Hematopoietic multipotent progenitor cell treated with erythropoietin and hydrocortisone succinate and interleukin-3 and kit ligand, for 8 days (in vitro differentiated cells): ENCODE results near the gene DDX27.

Experiments
- DNase-seq: peaks from one replicate; pipeline ENCODE4 v3.0.0-alpha.2; 2015

The DDX27 gene

DNA sequence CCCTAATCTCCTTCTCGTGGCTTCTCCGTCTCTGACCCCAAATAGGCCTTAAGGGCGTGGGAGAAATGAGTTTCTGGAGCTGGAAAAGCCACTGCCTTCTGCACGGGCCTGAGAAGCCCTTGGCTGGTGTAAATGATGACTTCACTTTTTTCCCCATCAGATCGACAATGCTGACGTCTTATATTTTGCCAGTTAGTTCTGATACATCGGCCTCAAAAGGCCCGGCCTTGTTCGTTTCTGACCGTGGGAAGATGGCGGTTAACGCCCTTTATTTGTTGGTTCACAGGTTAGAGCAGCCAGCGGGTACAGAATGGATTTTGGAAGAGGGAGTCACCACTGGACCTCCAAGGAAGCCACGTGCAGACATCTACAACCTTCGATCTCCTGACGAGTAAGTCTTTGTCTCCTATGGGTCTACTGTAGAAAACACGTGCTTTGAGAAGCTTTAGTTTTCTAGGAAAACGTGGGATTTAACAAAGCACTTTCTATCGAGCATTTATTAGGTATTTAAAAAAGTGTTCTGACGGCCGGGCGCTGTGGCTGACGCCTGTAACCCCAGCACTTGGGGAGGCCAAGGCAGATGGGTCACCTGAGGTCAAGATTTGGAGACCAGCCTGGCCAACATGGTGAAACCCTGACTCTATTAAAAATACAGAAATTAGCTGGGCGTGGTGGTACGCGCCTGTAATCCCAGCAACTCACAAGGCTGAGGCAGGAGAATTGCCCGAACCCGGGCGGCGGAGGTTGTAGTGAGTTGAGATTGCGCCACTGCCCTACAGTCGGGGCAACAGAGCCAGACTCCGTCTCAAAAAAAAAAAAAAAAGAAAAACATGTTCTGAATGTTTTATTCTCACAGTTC is 59.8 kb downstream of the DDX27 start:
- peak; percentile 61 for DNase-seq

DNA sequence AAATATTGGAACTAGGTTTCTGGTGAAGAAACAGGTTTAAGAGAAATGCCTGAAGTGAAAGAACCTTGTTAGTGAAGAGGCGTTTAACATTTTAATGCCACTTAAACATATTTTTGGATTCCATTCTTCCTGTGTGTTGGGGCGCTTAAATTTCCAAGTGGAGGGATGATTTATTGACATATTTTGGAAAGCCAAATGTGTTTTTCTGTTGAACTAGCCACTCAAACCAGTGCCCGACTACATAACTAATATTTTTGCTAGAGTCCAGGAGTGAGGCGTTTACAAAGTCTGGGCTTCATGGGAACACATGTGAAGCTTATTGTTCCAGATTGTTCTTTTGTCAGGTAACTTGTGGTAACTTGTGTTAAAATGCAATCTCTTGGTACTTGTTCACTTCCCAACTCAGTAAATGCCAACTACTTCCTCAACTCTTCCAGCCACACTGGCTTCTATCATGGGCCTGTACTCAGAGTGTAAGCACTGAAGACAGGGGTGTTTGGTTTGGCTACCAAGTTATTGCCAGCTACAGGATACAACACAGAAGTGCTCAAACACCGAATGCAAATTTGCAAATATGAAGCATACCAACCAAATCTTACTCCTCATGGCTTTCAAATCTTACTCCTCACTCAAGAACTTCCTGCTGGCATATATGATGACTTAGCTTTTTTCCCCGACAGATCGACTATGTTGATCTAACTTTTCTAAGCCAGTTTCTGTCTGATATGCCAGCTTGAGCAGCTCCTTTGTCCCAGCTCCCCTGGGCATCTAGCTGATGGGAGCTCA is 60.7 kb downstream of the DDX27 start:
- peak; percentile 62 for DNase-seq

DNA sequence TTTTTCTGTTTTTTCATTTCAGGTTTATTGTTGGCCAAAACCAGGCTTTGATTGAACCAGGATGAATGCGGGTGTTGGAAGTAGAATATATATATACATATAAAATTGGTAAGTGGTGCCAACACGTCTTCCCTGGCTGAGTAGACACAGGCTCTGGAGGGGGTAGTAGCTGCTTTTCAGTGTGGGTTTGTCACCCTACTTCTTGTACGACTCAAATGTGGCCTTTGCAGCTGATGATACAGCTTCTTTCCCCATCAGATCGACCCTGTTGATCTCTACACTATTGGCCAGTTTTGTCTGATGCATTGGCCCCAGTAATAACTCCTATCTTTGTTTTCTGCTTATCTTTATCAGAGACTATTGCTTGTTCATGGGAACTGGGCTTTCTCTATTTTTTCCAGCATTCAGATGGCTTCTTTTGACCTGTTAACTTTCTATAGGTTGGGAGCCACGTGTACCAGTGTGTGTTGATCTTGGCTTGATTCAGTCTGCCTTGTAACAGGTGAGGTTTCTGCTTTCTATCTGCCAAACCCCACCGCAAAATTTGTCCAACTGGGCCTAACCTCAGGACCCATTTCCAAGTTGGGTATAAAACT is 61.3 kb downstream of the DDX27 start:
- DNase-seq: peak; percentile 51

DNA sequence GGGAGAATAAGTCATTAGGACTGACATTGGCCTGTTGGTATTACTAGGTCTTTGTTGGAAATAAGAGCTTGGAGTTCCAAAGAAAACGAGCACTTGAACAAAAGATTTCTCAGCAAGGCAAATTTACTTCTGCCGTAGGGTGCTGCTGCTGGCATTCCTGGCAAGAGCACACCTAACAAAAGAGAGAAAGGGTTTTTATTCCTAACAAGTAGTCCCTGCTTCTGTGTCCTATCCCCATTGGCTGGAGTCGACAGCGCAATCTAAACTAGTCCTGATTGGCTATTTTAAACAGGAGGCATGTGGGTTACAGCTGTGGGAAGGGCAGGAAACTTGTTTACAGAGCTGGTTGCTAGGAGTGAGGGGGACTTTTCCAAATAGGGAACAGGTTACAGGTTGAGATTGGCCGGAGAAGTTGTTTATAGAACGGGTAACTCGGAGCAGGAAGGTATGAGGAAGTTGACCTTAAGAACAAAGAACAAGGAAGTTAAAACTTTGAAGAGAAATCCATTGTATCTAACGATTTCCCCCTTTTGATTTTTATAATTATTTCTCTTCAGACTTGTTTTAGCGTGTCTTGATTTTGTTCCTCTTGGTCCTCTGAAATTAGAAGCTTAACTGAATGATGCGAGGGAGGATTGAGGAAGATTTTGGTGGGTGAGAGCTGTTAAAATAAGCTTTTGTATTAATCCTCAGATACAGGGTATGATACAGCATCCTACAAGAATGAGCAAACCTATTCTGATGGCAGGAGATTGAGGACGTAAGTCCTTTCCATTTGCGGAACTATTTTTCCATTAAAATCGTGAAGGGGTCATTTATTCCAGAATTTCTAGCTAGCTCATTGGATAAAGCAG is 62.1 kb downstream of the DDX27 start:
- peak; percentile 52 for DNase-seq

DNA sequence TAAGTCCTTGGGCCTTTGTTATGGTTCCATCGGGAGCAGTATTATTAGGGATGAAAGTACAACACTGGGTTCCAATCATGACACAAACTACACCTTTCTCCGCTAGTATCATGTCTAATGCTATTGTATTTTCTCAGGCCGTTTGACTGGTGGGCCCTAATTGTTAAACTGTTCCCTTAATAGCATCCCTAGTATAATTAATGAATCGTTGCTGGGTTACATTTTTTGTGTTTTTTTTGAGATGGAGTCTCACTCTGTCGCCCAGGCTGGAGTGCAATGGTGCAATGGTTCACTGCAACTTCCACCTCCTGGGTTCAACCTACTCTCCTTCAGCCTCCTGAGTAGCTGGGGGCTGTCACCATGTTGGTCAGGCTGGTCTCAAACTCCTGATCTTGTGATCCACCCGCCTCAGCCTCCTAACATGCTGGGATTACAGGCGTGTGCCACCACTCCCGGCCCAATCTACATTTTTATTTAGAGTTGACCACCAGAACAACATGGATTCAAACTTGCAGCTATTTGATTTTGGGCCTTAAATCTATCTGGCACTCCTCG is 62.8 kb downstream of the DDX27 start:
- no peak for DNase-seq

DNA sequence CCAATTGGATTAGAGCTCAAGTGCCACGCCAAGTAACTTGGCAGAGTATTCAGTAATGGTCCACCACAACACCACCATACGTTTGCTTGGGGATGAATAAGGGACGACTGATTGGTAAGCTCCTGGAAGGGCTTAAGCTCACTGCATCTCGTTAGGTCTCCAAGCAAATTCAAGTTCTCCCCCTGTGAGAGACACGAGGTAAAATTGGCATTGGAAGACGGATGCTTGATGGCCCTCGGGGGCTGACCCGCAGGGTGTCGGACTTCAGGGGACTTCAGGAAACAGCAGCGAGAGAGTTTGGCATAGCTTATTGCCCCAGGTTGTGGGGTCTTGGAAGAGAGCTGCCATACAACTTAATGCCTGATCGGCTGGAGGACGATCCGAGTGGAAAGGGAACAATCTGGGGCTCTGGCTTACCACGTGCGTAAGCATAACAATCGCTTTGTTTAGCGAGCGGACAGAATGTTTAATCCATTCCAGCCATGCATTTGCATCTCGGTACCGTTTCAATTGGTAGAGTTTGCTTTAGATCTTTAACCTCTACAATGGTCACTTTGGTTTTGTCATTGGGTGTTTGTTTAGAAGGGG is 63.5 kb downstream of the DDX27 start:
- peak; percentile 19 for DNase-seq

DNA sequence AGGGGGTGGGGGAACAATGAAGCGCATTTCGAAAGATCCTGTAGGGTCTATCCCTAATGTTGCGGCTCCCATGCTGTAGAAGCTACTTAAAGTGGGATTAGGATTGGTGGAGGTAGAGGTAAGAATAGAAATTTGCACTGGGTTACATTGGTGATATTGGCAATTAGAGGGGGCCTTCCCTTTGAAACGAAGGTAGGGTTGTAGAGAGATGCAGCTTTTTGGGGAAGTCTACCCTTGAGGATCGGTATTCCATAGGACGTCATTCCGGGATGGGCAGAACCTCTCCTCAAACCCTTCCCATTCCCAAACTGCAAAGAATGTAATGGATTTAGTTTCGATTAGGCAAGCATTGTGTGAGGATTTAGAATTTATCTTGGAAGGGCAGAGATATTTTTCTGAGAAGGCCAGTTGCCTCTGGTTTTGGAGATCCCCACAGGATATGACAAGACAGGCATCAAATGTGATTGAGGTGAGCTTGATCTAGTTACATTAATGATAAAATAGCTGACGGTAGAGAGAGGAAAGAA is 64.0 kb downstream of the DDX27 start:
- no peak for DNase-seq

DNA sequence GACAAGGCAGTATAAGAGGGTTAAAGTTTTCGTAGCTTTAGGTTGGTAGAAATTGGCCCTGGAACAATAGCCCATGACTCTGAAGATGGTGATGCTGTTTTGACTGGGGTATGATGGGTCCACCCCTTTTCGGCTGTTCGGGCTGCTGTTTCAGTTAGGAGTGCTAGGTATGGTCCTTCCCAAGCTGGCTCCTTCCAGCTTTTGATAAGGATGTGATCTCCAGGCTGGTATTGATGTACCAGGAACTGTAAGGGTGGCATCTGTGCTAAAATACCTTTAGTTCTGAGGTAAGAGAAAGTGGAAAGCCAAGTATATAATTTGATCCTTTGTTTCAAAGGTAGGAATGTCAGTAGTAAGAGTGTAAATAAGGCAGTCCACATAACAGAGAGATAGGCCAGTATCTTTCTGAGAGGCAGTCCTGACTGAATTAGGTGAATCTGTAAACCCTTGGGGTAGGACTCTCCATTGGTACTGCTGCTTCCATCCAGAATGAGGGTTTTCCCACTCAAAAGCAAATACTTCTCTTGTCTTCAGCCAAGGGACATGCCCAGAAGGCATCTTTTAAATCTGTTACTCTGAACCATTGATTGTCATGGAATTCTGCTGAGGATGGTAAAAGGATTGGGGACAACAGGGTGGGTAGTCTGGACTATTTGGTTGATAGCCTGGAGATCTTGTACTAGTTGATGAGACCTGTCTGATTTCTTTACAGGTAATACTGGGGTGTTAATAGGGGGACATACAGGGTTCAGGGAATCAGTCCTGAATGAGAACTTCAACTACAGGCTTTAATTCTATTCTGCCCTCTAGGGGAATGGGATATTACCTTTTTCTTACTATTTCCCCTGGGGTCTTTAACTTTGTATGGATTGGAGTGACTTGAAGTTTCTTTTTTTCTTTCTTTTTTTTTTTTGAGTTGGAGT is 64.7 kb downstream of the DDX27 start:
- DNase-seq: peak; percentile 31

DNA sequence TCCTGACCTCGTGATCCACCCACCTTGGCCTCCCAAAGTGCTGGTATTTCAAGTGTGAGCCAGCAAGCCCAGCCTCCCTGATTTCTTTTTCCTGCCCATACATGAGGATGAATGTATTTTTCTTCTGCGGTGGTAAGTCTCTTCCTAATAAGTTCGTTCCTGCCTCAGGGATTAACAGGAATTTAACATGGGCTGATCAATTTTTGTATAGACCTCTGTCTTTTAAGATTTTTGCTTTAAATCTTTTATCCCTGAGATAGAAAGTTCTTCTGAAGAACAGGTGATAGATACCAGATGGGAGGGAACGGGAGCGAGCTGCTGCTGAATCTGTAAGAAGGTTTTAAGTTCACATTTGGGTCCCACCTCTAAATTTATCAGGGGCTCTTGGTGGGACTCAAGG is 65.6 kb downstream of the DDX27 start:
- DNase-seq: no peak

DNA sequence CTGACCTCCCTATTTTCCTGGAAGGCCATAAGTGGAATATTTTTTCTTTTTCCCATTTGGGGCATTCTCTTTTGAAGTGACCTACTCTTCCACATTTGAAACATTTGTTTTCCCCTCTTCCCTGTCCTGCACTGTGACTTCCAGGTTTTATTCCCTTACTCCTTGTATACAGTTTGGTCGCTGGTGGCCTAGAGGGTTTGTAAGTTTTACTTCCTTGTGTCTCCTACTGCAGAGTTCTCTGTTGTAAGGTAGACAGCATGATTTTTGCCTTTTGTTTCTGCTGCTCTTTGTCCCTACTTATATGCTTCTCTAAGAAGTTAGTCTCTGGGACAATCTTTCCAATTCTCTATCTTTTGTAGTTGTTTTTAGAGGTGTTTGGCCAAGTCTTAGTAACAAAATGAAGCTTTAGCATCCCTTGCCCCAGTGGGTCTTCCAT is 66.0 kb downstream of the DDX27 start:
- DNase-seq: no peak

DNA sequence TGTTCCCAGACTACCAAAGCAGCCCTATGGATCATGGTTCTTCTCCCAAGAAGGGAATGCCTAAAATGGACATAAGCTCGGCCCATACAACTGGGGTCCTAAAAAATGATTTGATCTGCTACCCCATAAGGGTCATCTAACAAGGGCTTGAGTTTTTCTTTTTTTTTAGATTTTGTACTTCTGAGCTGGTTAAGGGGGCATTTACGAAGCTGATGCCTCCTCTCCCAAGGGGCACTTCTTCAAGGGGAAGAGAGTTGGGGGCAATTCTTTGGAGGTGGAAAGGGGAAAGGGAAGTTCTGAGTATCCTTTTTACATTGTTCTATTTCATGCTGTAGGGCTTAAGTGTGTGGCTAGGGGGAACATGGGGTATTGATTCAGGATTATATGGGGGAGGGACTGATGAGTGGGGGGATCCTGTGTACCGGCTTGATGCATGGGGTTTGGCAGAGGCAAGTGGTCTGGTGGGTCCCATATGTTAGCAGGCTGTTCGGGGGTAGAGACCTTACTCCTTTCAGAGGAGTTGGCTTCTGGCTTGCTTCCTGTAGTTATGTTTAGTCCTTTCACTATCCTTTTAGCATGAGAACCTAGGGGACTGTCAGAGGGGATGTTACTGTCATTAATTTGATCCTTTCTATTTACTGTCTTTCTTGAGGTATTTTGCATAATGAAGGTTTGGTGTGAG is 66.7 kb downstream of the DDX27 start:
- no peak for DNase-seq

DNA sequence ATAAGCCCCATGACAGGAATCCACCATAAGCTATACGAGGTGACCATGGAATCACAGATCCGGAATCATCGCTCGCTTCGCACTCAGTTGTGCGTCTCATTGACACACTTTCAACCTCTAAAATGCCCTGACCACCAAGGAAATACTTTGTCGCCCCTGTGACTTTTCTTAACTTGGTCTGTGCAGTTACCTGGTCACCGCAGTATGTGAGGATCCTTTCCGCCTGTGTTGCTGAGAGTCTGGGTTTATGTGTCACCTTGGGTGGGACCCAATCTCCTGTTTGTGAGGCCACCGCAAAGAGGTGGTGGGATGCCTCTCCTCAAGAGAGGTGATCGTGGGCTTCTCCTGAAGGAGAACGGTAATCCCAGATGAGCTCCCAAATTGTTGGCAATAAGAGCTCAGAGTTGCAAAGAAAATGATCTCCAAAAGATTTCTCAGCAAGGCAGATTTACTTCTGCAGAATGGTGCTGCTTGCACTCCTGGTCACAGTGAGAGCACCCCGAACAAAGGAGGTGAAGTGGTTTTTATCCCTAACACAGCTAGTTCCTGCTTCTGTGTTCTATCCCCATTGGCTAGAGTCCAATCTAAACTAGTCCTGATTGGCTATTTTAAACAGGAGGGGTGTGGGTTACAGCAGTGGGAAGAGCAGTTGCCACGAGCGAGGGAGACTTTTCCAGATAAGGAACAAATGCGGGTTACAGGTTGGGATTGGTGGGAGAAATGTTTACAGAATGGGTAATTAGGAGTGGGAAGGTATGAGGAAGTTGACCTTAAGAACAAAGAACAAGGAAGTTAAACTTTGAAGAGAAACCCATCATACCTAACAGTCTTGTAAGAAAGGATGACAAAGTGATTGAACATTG is 67.7 kb downstream of the DDX27 start:
- DNase-seq: peak; percentile 55

DNA sequence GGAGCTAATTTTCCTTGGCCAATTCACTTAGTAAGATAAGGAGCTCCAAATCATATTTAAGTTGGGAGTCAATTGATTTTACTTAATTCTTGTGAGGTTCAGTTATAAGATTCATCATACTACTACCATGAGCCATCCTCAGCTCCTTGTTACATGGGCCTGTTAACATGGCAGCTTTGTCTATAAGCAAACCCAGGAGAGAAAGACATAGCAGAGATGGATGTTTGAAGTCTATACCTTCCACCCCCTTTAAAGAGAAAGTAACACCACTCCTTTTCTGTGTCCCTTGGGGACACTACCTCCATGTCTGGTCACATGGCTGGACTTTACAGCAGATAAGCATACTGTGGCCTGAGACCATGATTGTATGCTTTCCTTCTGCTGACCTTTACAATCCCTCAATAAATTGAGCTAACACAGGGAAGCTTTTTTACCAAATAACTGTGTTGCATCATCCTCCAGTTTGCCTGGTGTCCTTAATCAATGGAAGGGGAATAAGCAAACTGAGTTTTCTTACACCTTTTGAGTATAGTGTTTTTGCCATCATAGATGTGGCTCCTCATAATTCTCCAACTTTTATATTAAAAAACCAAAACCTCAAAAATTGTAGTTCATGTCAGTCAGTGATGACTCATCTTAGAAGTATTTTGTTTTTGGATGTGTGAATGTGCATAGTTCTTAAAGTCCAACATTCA is 68.5 kb downstream of the DDX27 start:
- peak; percentile 25 for DNase-seq

DNA sequence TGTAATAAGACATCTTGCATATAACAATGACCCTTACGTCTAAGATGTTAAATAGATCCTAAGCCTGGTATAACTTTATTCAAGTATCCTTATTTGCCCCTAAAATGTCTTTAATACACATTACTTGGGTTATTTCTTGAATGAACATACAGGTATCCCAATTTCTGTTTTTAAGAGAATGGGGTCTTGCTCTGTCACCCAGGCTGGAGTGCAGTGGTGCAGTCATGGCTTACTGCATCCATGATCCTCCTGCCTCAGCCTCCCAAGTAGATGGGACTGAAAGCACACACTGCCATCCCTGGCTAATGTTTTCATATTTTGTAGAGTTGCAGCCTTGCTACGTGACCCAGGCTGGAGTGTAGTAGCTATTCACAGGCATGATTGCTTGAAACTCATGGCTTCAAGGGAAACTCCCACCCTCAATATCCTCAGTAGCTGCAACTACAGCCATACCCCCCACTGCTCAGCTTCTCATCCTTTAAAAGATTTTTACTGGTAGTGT is 69.1 kb downstream of the DDX27 start:
- DNase-seq: no peak

DNA sequence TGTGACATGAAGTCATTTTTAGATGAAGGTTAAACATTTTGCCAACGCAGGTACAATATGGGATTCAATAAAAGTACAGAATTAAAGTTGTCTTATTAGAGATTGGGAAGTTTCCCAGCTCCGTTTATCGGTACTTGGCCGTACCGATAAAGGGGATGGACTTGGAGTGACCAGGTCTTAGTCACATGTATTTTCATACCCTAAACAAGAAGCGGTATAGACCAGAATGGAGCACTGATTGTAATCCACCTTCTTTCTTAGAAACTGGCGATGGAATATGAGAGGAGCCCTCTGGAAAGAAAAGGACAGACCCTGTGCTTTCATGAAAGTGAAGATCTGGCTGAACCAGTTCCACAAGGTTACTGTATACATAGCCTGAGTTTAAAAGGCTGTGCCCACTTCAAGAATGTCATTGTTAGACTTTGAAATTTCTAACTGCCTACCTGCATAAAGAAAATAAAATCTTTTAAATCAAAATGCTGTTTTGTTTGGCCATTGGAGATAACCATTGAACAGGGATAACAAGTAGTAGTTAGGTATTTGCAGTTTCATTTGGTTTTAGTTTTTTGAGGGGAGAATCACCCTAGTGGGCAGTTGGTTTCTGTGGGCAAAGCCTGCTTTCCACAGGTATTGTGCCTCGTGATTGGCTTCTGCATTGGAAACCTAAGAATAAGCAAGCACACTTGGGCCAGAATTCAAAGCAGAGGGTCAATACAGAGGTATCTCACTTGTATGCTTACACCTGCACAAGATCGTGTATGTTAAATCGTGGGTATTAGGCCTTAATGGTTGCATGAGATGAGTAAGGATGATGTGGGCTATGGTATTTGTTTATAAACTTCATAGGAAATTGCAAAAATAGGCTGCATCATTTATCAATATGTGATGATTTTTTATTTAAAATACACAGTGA is 69.8 kb downstream of the DDX27 start:
- no peak for DNase-seq

DNA sequence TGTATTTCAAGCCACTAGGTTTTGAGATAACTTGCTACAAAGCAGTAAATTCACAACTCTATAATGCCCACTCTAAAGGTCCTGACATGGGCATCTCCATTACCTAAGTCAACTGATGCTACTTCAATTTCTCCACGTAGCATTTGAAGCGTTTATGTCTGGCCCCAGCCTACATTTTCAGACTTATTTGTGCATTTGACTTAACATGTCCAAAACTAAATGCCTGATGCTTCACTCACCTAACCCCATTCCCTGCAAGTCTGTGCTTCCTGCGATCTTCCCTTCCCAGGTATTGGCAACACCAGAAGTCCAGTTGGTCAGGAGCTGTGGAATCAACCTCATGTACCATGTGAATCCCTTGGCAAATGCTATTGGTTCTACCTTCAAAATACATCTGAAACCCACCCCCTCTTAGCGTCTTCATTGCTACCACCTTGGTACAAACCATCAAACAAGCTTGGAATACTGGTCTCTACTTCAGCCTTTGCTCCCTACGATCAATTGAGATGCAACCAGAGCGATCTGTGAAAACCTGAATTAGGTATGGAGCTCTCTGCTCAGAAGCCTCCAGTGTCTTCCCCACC is 71.5 kb downstream of the DDX27 start:
- no peak for DNase-seq

DNA sequence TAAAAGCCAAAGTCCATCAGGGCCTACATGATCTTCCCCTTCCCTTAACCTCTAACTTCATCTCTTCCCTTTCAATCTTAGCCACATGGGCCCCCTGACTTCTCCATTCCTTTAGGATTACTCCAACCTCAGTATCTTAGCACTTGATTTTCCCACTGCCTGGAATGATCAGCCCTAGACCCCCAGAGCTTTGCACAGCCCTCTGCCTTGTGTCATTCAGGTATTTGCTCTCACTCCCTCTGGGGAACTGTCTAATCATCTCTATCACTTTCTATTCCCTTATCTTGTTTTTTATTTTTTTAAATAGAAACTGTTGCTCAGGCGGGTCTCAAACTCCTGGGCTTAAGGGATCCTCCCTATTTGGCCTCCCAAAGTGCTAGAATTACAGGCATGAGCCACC is 72.0 kb downstream of the DDX27 start:
- DNase-seq: no peak
